Fibroblast of lung (primary cell): Measurements from ENCODE around the gene SESN1. TPM values are rescaled to one million over a fixed set of nuclear protein-coding genes. Genes with fewer than 3 reads are reported as not detected.

Source experiments
- DNase-seq, 2 donors: peaks; one replicate each; pipeline versions ENCODE4 v3.0.0 to v3.0.0-alpha.2; 2010; ENCODE audit warnings: low read depth in 2 of 2
- H2AFZ ChIP-seq: 2 replicates; pipeline ENCODE4 v1.5.1; 2012; ENCODE audit warnings: low read length, control low read depth, inconsistent platforms
- H3K27ac ChIP-seq: 2 replicates; pipeline ENCODE4 v1.5.1; 2011; ENCODE audit warnings: low read length, control low read depth; ENCODE audit not compliant: insufficient read depth
- H3K27me3 ChIP-seq: 2 replicates; pipeline ENCODE4 v1.5.1; 2011; ENCODE audit warnings: mild to moderate bottlenecking, low read length; ENCODE audit not compliant: control insufficient read depth, insufficient read depth
- H3K36me3 ChIP-seq: 2 replicates; pipeline ENCODE4 v1.5.1; 2011; ENCODE audit warnings: low read length; ENCODE audit not compliant: control insufficient read depth, insufficient read depth
- H3K4me1 ChIP-seq: 2 replicates; pipeline ENCODE4 v1.5.1; 2011; ENCODE audit warnings: low read length; ENCODE audit not compliant: control insufficient read depth, insufficient read depth; ENCODE audit errors: extremely low read depth
- H3K4me2 ChIP-seq: 2 replicates; pipeline ENCODE4 v1.5.1; 2011; ENCODE audit warnings: low read length, control low read depth; ENCODE audit not compliant: insufficient read depth; ENCODE audit errors: extremely low read depth
- H3K4me3 ChIP-seq, 4 experiments: fragments of 200-600 bp in 1 of 4; sonication (generic) in 1 of 4; replicated peaks in 1 of 4; 2 replicates each; pipeline ENCODE4 v1.5.1; 2011 to 2016; ENCODE audit warnings: low read length in 4 of 4, low read depth in 3 of 4, mild to moderate bottlenecking in 3 of 4, control low read depth in 2 of 4, inconsistent platforms in 1 of 4, mixed read lengths in 1 of 4; ENCODE audit not compliant: insufficient read depth in 1 of 4; ENCODE audit errors: control extremely low read depth in 1 of 4
- H3K79me2 ChIP-seq: 2 replicates; pipeline ENCODE4 v1.5.1; 2012; ENCODE audit warnings: mild to moderate bottlenecking, low read length, inconsistent platforms; ENCODE audit not compliant: control insufficient read depth, insufficient read depth
- H3K9ac ChIP-seq: 2 replicates; pipeline ENCODE4 v1.5.1; 2011; ENCODE audit warnings: mild to moderate bottlenecking, low read length, control low read depth; ENCODE audit not compliant: insufficient read depth
- H3K9me3 ChIP-seq: 2 replicates; pipeline ENCODE4 v1.5.1; 2012; ENCODE audit warnings: low read depth, low read length; ENCODE audit not compliant: control insufficient read depth, insufficient read depth
- H4K20me1 ChIP-seq: 2 replicates; pipeline ENCODE4 v1.5.1; 2011; ENCODE audit warnings: low read length; ENCODE audit not compliant: control insufficient read depth, insufficient read depth; ENCODE audit errors: extremely low read depth
- CTCF ChIP-seq, 2 donors: IDR thresholded peaks in 1 of 2; conservative IDR thresholded peaks in 1 of 2; 1 replicate in 1 of 2; 2 replicates in 1 of 2; pipeline ENCODE4 v1.5.1; 2011 to 2012; ENCODE audit warnings: low read length in 2 of 2, control low read depth in 1 of 2, inconsistent platforms in 1 of 2, low read depth in 1 of 2, mild to moderate bottlenecking in 1 of 2
- EZH2 ChIP-seq: IDR thresholded peaks from 2 replicates; pipeline ENCODE4 v1.5.1; 2012; ENCODE audit warnings: low read length, control low read depth, mild to moderate bottlenecking; ENCODE audit errors: missing control alignments
- polyA plus RNA-seq, 2 donors: library from polyadenylated mRNA; depleted of rRNA in 1 of 2; stranded (reverse) in 1 of 2; unstranded in 1 of 2; fragments of >200 nt; gene quantifications; 2 replicates each; pipeline ENCODE4 v1.2.1, GENCODE V29; 2011 to 2012; ENCODE audit warnings: missing spikeins in 1 of 2
- total RNA-seq: library from RNA; depleted of rRNA; stranded (reverse); fragments of >200 nt; gene quantifications from 2 replicates; pipeline ENCODE4 v1.2.1, GENCODE V29; 2014

Gene SESN1
- total and polyA plus RNA-seq, 2 donors (not counting 1 experiment from before 2014, with no cell fraction given), result 16.7 to 34.5 TPM

- no peak for DNase-seq
- no peak for TF ChIP-seq EZH2
- no peak for TF ChIP-seq CTCF (conservative IDR thresholded peaks at IDR 0.05 in 1 of 2, IDR thresholded peaks at IDR 0.05 in 1 of 2; ENCODE audit: low read depth in 1 of 2, low read length in 2 of 2)
- H3K9me3 ChIP-seq, result no peaks in the 10 kb centered on the region
- no peaks in the 10 kb centered on the region for H3K4me1 ChIP-seq
- no peaks in the 10 kb centered on the region for H3K36me3 ChIP-seq
- H3K27me3 ChIP-seq, result no peaks in the 10 kb centered on the region
- peaks cover 2% of the 10 kb centered on the region for H3K79me2 ChIP-seq
- H3K9ac ChIP-seq, result no peak overlapping the region
- no peak overlapping the region for H3K4me2 ChIP-seq
- H3K27ac ChIP-seq, result no peak overlapping the region
- no peak overlapping the region for H2AFZ ChIP-seq
- H3K4me3 ChIP-seq, result no peak overlapping the region
- H4K20me1 ChIP-seq, result no peaks in the 10 kb centered on the region
These were observed 35.4 kb upstream of the SESN1 start for GRCh38 chr6:109130065-109130464.

- H3K9me3 ChIP-seq, result no peaks in the 10 kb centered on the region
- TF ChIP-seq CTCF (conservative IDR thresholded peaks at IDR 0.05 in 1 of 2, IDR thresholded peaks at IDR 0.05 in 1 of 2; ENCODE audit: low read depth in 1 of 2, low read length in 2 of 2), result no peak
- no peak for TF ChIP-seq EZH2
- H3K4me1 ChIP-seq, result peaks cover 3% of the 10 kb centered on the region
- H2AFZ ChIP-seq, result no peak overlapping the region
- DNase-seq, result no peak
- no peaks in the 10 kb centered on the region for H3K27me3 ChIP-seq
- no peak overlapping the region for H3K4me2 ChIP-seq
- H3K4me3 ChIP-seq, result no peak overlapping the region
- H3K79me2 ChIP-seq, result peaks cover 7% of the 10 kb centered on the region
- H3K36me3 ChIP-seq, result no peaks in the 10 kb centered on the region
- H4K20me1 ChIP-seq, result peaks cover 1% of the 10 kb centered on the region
- H3K27ac ChIP-seq, result no peak overlapping the region
- no peak overlapping the region for H3K9ac ChIP-seq
These were observed 30.9 kb upstream of the SESN1 start for GRCh38 chr6:109125504-109125903.

DNA sequence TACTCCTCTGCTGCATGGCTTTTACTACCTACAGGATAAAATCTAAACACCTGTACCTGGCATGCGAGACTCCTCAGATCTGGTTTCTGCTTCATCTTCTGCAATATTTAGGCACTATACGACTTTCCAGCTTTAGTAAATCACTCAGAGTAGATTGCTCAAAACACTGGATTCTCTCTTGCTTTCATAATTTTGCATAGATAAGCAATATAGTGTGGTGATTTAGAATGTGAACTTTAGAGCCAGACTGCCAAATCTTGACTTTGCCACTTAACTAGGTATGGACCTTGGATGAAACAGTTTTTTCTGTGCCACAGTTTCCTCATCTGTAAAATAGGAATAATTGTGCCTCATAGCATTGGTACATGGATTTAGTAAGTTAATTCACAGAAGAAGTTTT is 29.6 kb upstream of the SESN1 start:
- Histone ChIP-seq H3K9me3 (no peaks in the 10 kb centered on the region), H2AFZ (no peak overlapping the region), H3K27me3 (no peaks in the 10 kb centered on the region), H3K4me1 (peaks cover 3% of the 10 kb centered on the region), H3K4me3 (no peak overlapping the region), H3K36me3 (no peaks in the 10 kb centered on the region), H3K27ac (no peak overlapping the region), H3K4me2 (no peak overlapping the region), H4K20me1 (peaks cover 1% of the 10 kb centered on the region), H3K79me2 (peaks cover 10% of the 10 kb centered on the region), H3K9ac (no peak overlapping the region)
- no peak for DNase-seq
- TF ChIP-seq EZH2, result no peak
- TF ChIP-seq CTCF (conservative IDR thresholded peaks at IDR 0.05 in 1 of 2, IDR thresholded peaks at IDR 0.05 in 1 of 2; ENCODE audit: low read depth in 1 of 2, low read length in 2 of 2), result no peak
